Endothelial cell of umbilical vein (primary cell): Measurements from ENCODE around the gene GEN1. TPM values are rescaled to one million over a fixed set of nuclear protein-coding genes. Genes with fewer than 3 reads are reported as not detected.

Experiments used
- BruUV-seq: library from RNA; stranded (reverse); fragments of 400-500 nt; replicated peaks from 2 replicates; lab custom pipeline; 2021; lab: Mats Ljungman, UMichigan
- CTCF ChIA-PET: fragments of 300-600, 350-600 bp; sonication (Branson Sonifier 250); formaldehyde crosslinking; loops from one replicate; lab custom pipeline; 2021; ENCODE audit warnings: antibody characterized with exemption, inconsistent platforms; lab: Charles Lee
- POLR2A ChIA-PET: fragments of 300-600, 350-600 bp; sonication (Branson Sonifier 250); formaldehyde crosslinking; loops from one replicate; lab custom pipeline; 2021; ENCODE audit warnings: antibody characterized with exemption, inconsistent platforms; lab: Charles Lee
- DNase-seq: peaks from one replicate; pipeline ENCODE4 v3.0.0-alpha.2; 2011; ENCODE audit warnings: low read depth, low spot score
- FAIRE-seq: peaks from 2 replicates; lab custom pipeline; 2011; peaks lifted over from hg19 to GRCh38; lab: Jason Lieb, UNC
- H2AFZ ChIP-seq: 2 replicates; pipeline ENCODE4 v1.6.0; 2012; ENCODE audit warnings: low read depth, low read length, control low read depth, inconsistent platforms
- H3K27ac ChIP-seq: 2 replicates; pipeline ENCODE4 v1.5.1; 2011; ENCODE audit warnings: low read depth, mild to moderate bottlenecking, control low read depth, low read length, moderate library complexity; ENCODE audit not compliant: insufficient read depth
- H3K27me3 ChIP-seq, 2 experiments: 2 replicates each; pipeline versions ENCODE4 v1.6.0 to v1.6.1; 2011; ENCODE audit warnings: low read length in 2 of 2, mixed read lengths in 1 of 2; ENCODE audit not compliant: control insufficient read depth in 2 of 2, insufficient read depth in 2 of 2
- H3K36me3 ChIP-seq, 2 experiments: 2 replicates in 1 of 2; 3 replicates in 1 of 2; pipeline ENCODE4 v1.5.1; 2011; ENCODE audit warnings: low read length in 2 of 2, mild to moderate bottlenecking in 1 of 2, moderate library complexity in 1 of 2; ENCODE audit not compliant: control insufficient read depth in 2 of 2, insufficient read depth in 2 of 2; ENCODE audit errors: extremely low read depth in 1 of 2
- H3K4me1 ChIP-seq: 3 replicates; pipeline ENCODE4 v1.5.1; 2011; ENCODE audit warnings: mild to moderate bottlenecking, low read length; ENCODE audit not compliant: control insufficient read depth, insufficient read depth; ENCODE audit errors: extremely low read depth
- H3K4me2 ChIP-seq: 2 replicates; pipeline ENCODE4 v1.6.1; 2011; ENCODE audit warnings: low read length, control low read depth, mixed read lengths; ENCODE audit not compliant: insufficient read depth
- H3K4me3 ChIP-seq, 3 experiments: fragments of 200-600 bp in 1 of 3; sonication (generic), shearing (Covaris generic) in 1 of 3; replicated peaks in 1 of 3; 2 replicates each; pipeline ENCODE4 v1.5.1; 2011 to 2016; ENCODE audit warnings: control low read depth in 3 of 3, low read length in 3 of 3, mild to moderate bottlenecking in 2 of 3, inconsistent platforms in 1 of 3, low read depth in 1 of 3, moderate library complexity in 1 of 3; ENCODE audit not compliant: insufficient read depth in 1 of 3
- H3K79me2 ChIP-seq: 2 replicates; pipeline ENCODE4 v1.6.0; 2012; ENCODE audit warnings: low read length, inconsistent platforms; ENCODE audit not compliant: control insufficient read depth, insufficient read depth
- H3K9ac ChIP-seq: replicated peaks from 2 replicates; pipeline ENCODE3; 2011; ENCODE audit warnings: low read length, control low read depth; ENCODE audit not compliant: insufficient read depth; ENCODE audit errors: extremely low read depth
- H3K9me1 ChIP-seq: replicated peaks from 3 replicates; pipeline ENCODE4 v1.6.0; 2011; ENCODE audit warnings: mild to moderate bottlenecking, low read length; ENCODE audit not compliant: control insufficient read depth, insufficient read depth; ENCODE audit errors: extremely low read depth
- H3K9me3 ChIP-seq: replicated peaks from 2 replicates; pipeline ENCODE4 v1.5.1; 2012; ENCODE audit warnings: low read length, inconsistent platforms; ENCODE audit not compliant: control insufficient read depth, insufficient read depth
- H4K20me1 ChIP-seq: replicated peaks from 2 replicates; pipeline ENCODE3; 2011; ENCODE audit warnings: mild to moderate bottlenecking, low read length; ENCODE audit not compliant: control insufficient read depth, insufficient read depth; ENCODE audit errors: extremely low read depth
- CTCF ChIP-seq, 2 donors: IDR thresholded peaks; 1 replicate in 1 of 2; 2 replicates in 1 of 2; pipeline ENCODE4 v1.5.1; 2011; ENCODE audit warnings: low read length in 2 of 2, mild to moderate bottlenecking in 2 of 2, moderate library complexity in 2 of 2, control low read depth in 1 of 2, inconsistent platforms in 1 of 2, low read depth in 1 of 2; ENCODE audit not compliant: insufficient read depth in 1 of 2; ENCODE audit errors: extremely low read depth in 1 of 2
- EZH2 ChIP-seq: IDR thresholded peaks from 2 replicates; pipeline ENCODE4 v1.6.1; 2012; ENCODE audit warnings: borderline replicate concordance, low read depth, mild to moderate bottlenecking, moderate library complexity, low read length, inconsistent platforms; ENCODE audit not compliant: severe bottlenecking
- FOS ChIP-seq: IDR thresholded peaks from 2 replicates; pipeline ENCODE4 v1.6.1; 2011; ENCODE audit warnings: mild to moderate bottlenecking, low read length, moderate library complexity, borderline replicate concordance; ENCODE audit not compliant: insufficient read depth
- GATA2 ChIP-seq: IDR thresholded peaks from 2 replicates; pipeline ENCODE4 v1.7.0; 2011; ENCODE audit warnings: low read depth, mild to moderate bottlenecking, moderate library complexity, mixed read lengths, low read length; ENCODE audit not compliant: insufficient read length, insufficient read depth
- JUN ChIP-seq: IDR thresholded peaks from 2 replicates; pipeline ENCODE4 v1.6.1; 2011; ENCODE audit warnings: borderline replicate concordance, low read depth; ENCODE audit not compliant: insufficient read length, insufficient read depth
- MAX ChIP-seq: IDR thresholded peaks from 2 replicates; pipeline ENCODE4 v1.6.1; 2011; ENCODE audit not compliant: insufficient read depth, insufficient read length
- MYC ChIP-seq: IDR thresholded peaks from one replicate; pipeline ENCODE4 v1.6.1; 2011; ENCODE audit warnings: mild to moderate bottlenecking, low read depth, low read length
- POLR2A ChIP-seq: IDR thresholded peaks from 2 replicates; pipeline ENCODE4 v1.6.1; 2012; ENCODE audit warnings: low read depth, mild to moderate bottlenecking, control low read depth, low read length
- POLR2AphosphoS5 ChIP-seq: IDR thresholded peaks from 2 replicates; pipeline ENCODE4 v1.6.1; 2012; ENCODE audit warnings: low read depth, mild to moderate bottlenecking, control low read depth, low read length, moderate library complexity; ENCODE audit not compliant: insufficient read depth
- dilution Hi-C: fragments of 300-500 bp; cut with MboI; formaldehyde crosslinking; loops from one replicate; pipeline ENCODE4 v1.15.0; 2019; ENCODE audit warnings: low sequenced_read_pairs; ENCODE audit not compliant: extremely low pct_ligation_motif_present
- intact Hi-C: fragments of 100-400 bp; cut with micrococcal nuclease; formaldehyde crosslinking; loops from one replicate; pipeline ENCODE4 v1.10.0; 2022
- polyA plus RNA-seq, 4 experiments: library from polyadenylated mRNA; depleted of rRNA in 3 of 4; stranded (reverse) in 3 of 4; unstranded in 1 of 4; fragments of >200 nt; gene quantifications; 2 replicates each; pipeline versions ENCODE4 v1.2.1 to v1.2.3, GENCODE V29; 2011 to 2012; ENCODE audit warnings: missing spikeins in 1 of 4
- total RNA-seq: library from RNA; stranded (reverse); gene quantifications from 2 replicates; pipeline ENCODE4 v1.2.3, GENCODE V29; 2021

GEN1 gene
- total and polyA plus RNA-seq, 2 donors (not counting 3 experiments of a cell fraction or from before 2014, with no cell fraction given): 8.1 to 29.6 TPM

GRCh38 chr2:17800693-17801458 lies 46.9 kb downstream of the GEN1 start:
- CTCF ChIA-PET: no interaction called here
- Histone ChIP-seq H3K27me3 (peaks cover 7 to 11% of the 10 kb centered on the region in 2 experiments), H3K36me3 (no peaks in the 10 kb centered on the region), H3K4me3 (no peak overlapping the region), H3K4me1 (no peaks in the 10 kb centered on the region), H3K9me3 (no peaks in the 10 kb centered on the region), H3K27ac (no peak overlapping the region), H2AFZ (no peak overlapping the region), H3K9ac (no peak overlapping the region), H3K4me2 (no peak overlapping the region), H4K20me1 (no peaks in the 10 kb centered on the region), H3K9me1 (no peaks in the 10 kb centered on the region), H3K79me2 (no peaks in the 10 kb centered on the region)
- TF ChIP-seq MAX (no peak), POLR2AphosphoS5 (no peak), FOS (no peak), JUN (no peak), EZH2 (no peak), POLR2A (no peak), GATA2 (no peak), CTCF (IDR thresholded peaks at IDR 0.05; ENCODE audit: extremely low read depth in 1 of 2, insufficient read depth in 1 of 2, low read depth in 1 of 2, low read length in 2 of 2) (no peak), MYC (no peak)
- no peak for FAIRE-seq
- intact Hi-C loops: no loop called here
- DNase-seq: no peak
- POLR2A ChIA-PET: no interaction called here
- BruUV-seq: no TSS peak
- dilution Hi-C loops: no loop called here
